GM19193 (cell line): Measurements from ENCODE around the gene C19orf33.

Source experiments
- POLR2A ChIP-seq: IDR thresholded peaks from 4 replicates; pipeline ENCODE4 v1.6.1; 2011; ENCODE audit not compliant: insufficient read depth, insufficient read length; ENCODE audit errors: extremely low read depth

Gene C19orf33

DNA sequence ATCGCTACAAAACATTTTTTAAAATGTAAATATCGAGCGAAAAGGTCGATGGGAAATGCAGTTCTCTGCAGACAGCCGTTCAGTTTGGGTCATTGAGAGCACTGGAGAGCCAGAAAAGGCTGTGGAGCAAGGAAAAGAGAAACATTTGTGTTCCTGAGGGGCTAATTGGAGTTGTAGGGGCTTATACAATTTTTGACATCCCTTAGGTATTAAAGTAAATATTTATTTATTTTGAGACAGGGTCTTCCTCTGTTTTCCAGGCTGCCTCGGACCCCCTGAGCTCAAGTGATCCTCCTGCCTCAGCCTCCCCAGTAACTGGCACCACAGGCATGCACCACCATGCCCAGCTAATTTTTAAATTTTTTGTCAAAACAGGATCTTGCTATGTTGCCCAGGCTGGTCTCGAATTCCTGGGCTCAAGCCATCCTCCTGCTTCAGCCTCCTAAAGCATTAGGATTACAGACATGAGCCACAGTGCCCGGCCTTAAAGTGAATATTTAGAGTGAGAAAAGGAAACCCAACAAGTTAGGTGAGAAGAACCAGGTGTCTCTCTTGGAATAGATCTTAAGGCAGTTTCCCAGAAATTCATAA lies 12.5 kb downstream of the C19orf33 start:
- TF ChIP-seq POLR2A = no peak

- no peak for TF ChIP-seq POLR2A
Measured at GRCh38 chr19:38317104-38317612, 13.1 kb downstream of the C19orf33 start.

DNA sequence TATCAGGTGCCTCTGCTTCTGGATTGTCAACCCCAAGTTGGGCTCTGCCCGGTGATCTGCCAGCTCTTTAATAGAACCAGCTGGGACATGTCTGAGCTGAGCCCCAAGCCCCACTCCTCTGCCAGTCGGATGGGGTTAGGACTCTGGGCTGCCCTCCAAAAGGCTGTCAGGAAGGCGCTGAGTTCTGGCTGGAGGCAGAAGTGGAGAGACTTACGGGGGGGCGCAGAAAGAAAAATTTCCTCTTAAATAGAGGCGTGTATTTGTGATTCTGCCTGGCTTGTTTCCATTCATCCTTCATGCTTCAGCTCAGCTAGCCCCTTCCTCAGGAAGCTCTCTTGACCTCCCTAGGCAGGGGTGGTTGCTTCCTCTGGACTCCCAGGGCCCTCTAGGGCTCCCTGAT lies 14.6 kb downstream of the C19orf33 start:
- TF ChIP-seq POLR2A = no peak

DNA sequence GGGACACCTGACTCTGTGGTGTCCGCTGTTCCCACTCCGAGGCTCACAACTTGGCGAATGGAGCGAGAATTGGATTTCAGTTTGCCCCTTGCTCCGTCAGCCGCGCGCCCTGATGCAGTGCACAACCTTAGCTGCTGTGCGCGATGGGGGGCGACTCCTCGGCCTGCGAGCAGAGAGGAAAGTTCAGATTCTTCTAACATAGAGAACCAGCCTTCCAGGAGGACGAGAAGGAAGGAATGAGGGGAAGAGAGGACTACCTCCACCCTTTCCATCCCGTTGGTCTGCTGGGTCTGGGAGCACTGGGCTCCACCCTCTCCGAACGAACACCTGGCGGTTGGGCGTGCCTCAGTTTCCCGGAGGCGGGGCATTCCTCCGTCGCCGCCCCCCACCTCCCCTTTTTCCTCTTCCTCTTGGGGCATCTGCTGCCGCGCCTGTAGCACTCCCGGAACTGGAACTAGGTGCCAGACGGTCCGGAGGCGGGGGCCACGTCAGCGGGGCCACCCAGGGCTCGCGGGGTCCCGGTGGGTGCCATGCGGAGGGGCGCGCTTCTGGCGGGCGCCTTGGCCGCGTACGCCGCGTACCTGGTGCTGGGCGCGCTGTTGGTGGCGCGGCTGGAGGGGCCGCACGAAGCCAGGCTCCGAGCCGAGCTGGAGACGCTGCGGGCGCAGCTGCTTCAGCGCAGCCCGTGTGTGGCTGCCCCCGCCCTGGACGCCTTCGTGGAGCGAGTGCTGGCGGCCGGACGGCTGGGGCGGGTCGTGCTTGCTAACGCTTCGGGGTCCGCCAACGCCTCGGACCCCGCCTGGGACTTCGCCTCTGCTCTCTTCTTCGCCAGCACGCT lies 15.6 kb downstream of the C19orf33 start, which contains the start of gene KCNK6:
KCNK6 (plus strand) TSS at position 425 of the 838 bp plus-strand sequence; CDS start at position 531, 106 bp downstream.
- TF ChIP-seq POLR2A = no peak

DNA sequence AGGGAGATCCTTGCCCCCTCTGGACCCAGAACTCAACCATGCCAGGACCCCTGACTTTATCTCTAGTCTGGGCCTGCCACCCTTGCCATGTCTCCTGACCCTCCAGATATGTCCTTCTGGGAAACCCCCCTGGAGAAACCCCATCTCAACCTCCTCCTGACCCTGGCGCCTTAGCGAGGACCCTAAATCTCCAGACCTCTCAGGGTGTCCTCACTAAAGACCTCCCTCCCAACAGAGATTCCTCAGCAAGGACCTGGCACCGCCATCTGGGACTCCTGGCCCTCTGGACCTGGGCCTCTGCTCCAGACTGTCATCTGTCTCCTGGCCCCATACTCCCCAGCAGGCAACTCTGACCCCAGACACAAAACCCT lies 16.9 kb downstream of the C19orf33 start:
- TF ChIP-seq POLR2A = no peak

- TF ChIP-seq POLR2A = no peak
Measured at GRCh38 chr19:38321646-38322196, 17.7 kb downstream of the C19orf33 start.

GRCh38 chr19:38323291-38323690 lies 19.2 kb downstream of the C19orf33 start:
- no peak for TF ChIP-seq POLR2A

DNA sequence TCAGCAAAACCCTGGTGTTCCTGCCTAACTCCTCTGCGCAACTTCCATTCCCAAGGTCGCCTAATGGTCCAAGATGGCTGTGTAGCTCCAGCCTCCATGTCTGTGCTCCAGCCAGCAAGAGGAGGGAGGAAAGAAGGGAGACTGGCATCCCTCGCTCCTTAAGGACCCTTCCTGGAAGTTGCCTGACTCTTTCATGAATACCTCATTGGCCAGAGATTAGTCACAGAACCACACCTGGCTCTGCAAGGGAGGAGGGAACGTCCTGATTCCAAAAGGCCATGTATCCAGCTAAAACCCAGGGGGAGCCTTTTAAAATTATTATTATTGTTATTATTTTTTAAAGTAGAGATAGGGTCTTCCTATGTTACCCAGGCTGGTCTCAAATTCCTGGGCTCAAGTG lies 20.4 kb downstream of the C19orf33 start:
- TF ChIP-seq POLR2A = no peak

GRCh38 chr19:38326591-38326990 lies 22.5 kb downstream of the C19orf33 start:
- no peak for TF ChIP-seq POLR2A

- no peak for TF ChIP-seq POLR2A
Measured at GRCh38 chr19:38329651-38330050, 25.6 kb downstream of the C19orf33 start.

DNA sequence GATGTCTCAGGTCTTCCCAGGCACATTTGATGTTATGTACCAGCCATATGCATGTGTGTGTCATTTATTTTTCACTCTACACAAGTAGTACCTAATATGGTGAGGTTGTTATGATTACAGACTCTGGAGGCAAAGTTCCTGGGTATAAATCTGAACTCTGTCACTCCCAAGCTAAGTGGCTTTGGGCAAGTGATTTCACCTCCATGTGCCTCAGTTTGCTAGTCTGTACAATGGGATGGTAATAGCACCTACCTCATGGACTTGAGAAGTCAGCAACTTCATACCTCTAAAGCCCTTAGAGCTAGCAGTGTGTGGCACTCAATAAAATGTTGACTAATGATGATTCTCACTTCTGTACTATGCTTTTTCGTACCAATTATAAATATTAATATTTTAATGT lies 27.7 kb downstream of the C19orf33 start:
- TF ChIP-seq POLR2A = no peak

DNA sequence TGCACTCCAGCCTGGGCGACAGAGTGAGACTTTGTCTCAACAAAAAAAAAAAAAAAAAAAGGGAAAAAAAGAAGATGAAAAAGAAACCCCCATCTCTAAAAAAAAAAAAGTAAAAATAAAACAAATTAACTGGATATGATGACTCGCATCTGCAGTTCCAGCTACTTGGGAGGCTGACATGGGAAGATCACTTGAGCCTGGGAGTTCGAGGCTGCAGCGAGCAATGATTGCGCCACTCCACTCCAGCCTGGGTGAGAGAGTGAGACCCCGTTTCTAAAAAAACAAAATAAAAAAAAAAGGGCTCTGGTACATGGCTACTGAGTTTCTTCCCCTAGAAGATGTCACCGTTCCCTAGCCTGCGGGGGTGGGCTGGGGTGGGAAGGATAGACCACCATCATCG lies 29.2 kb downstream of the C19orf33 start:
- no peak for TF ChIP-seq POLR2A

DNA sequence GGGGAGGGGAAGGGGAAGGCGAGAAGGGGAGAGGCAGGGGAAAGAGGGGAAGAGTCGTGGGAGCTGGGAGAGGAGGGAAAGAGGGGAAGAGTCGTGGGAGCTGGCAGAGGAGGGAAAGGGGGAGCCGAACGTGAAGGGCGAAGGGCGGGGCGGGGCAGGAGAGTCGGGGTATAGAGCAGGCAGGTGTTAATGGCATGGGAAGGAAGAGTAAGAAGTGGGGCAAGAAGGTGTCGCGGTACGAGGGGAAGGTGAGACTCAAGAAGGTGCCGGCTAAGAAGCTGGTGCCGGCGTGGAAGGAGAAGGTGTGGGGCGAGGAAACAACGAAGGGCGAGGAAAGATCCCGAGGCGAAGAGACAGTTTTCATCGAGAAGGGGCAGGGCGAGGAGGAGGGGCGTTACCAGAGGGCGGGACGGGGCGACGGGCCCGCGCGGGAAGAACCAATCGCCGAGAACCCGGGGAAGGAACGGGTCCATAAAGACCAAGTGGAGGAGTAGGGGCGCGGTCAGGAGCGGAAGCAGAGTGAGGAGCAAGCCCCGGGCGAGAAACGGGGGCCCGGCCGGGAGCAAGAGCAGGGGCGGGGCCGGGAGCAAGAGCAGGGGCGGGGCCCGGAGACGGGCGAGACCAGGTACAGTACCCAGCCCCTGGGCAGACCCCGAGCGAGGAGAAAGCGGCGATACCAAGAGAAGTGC lies 32.0 kb downstream of the C19orf33 start:
- TF ChIP-seq POLR2A = peak; percentile 57

GRCh38 chr19:38336638-38337359 lies 32.7 kb downstream of the C19orf33 start:
- TF ChIP-seq POLR2A = peak; percentile 34

- TF ChIP-seq POLR2A = no peak
Measured at GRCh38 chr19:38337360-38337653, 33.3 kb downstream of the C19orf33 start.

GRCh38 chr19:38340927-38341326 lies 36.9 kb downstream of the C19orf33 start:
- TF ChIP-seq POLR2A = no peak

GRCh38 chr19:38346837-38347236 lies 42.8 kb downstream of the C19orf33 start:
- TF ChIP-seq POLR2A = no peak
